Glutamatergic neuron (in vitro differentiated cells): ENCODE measurements around the gene BCL2. TPM values are rescaled to one million over a fixed set of nuclear protein-coding genes. Genes with fewer than 3 reads are reported as not detected.

Experiments used
- DNase-seq: peaks from one replicate; pipeline ENCODE4 v3.0.0; 2022
- H3K27ac Mint-ChIP-seq: one replicate; pipeline ENCODE4 v1.8.0; 2020; ENCODE audit warnings: mild to moderate bottlenecking, mixed read lengths, inconsistent platforms; ENCODE audit not compliant: unreplicated experiment
- H3K27me3 Mint-ChIP-seq: one replicate; pipeline ENCODE4 v1.8.0; 2020; ENCODE audit warnings: mild to moderate bottlenecking, moderate library complexity, mixed read lengths, inconsistent platforms; ENCODE audit not compliant: unreplicated experiment
- H3K36me3 Mint-ChIP-seq: one replicate; pipeline ENCODE4 v1.8.0; 2020; ENCODE audit warnings: mild to moderate bottlenecking, mixed read lengths, inconsistent platforms; ENCODE audit not compliant: unreplicated experiment
- H3K4me1 Mint-ChIP-seq: one replicate; pipeline ENCODE4 v1.8.0; 2020; ENCODE audit warnings: mild to moderate bottlenecking, low read depth, mixed read lengths, inconsistent platforms; ENCODE audit not compliant: unreplicated experiment
- H3K4me3 Mint-ChIP-seq: one replicate; pipeline ENCODE4 v1.8.0; 2020; ENCODE audit warnings: mild to moderate bottlenecking, mixed read lengths, inconsistent platforms; ENCODE audit not compliant: unreplicated experiment
- H3K9me3 Mint-ChIP-seq: one replicate; pipeline ENCODE4 v1.8.0; 2020; ENCODE audit warnings: mild to moderate bottlenecking, moderate library complexity, mixed read lengths, inconsistent platforms; ENCODE audit not compliant: unreplicated experiment
- total RNA-seq: library from RNA; stranded (reverse); fragmentation: NEBNext Ultra II Directional; extraction: Animal tissue kit (Norgen Biotek cat#: 25700); gene quantifications from one replicate; pipeline ENCODE4 v1.2.1, GENCODE V29; 2021; ENCODE audit not compliant: unreplicated experiment
- TF ChIP-seq, protein P1 (sequence below): fragments of 200-600 bp; sonication (generic); IDR thresholded peaks from one replicate; pipeline ENCODE4 v1.5.0; 2021; ENCODE audit not compliant: partially characterized antibody, unreplicated experiment

The BCL2 gene
- total RNA-seq, 1 donor from 2014 or later: 6.8 TPM

DNA sequence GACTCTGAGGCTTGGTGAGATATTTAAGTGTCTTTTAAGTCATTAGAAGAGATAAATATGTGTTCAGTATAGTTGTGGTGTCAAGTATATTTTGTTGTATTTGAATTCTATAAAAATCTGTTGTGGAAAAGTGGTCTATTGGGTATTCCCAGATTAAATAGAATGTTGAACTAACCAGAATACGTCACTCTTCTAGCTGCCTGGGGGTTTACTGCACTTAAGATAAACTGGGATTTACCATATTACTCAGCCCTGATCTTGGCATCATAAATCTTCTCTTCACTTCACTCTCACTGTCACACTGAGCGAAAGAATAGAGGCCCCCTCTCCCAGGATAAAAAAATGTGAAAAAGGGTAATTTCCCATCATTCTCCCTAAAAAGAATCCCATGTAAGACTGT is 129.8 kb downstream of the BCL2 start:
- Mint-ChIP-seq H3K4me3 (no peak overlapping the region), H3K27me3 (no peaks in the 10 kb centered on the region), H3K36me3 (no peaks in the 10 kb centered on the region), H3K9me3 (no peaks in the 10 kb centered on the region), H3K27ac (no peak overlapping the region), H3K4me1 (peaks cover 6% of the 10 kb centered on the region)
- TF ChIP-seq, protein P1, sequence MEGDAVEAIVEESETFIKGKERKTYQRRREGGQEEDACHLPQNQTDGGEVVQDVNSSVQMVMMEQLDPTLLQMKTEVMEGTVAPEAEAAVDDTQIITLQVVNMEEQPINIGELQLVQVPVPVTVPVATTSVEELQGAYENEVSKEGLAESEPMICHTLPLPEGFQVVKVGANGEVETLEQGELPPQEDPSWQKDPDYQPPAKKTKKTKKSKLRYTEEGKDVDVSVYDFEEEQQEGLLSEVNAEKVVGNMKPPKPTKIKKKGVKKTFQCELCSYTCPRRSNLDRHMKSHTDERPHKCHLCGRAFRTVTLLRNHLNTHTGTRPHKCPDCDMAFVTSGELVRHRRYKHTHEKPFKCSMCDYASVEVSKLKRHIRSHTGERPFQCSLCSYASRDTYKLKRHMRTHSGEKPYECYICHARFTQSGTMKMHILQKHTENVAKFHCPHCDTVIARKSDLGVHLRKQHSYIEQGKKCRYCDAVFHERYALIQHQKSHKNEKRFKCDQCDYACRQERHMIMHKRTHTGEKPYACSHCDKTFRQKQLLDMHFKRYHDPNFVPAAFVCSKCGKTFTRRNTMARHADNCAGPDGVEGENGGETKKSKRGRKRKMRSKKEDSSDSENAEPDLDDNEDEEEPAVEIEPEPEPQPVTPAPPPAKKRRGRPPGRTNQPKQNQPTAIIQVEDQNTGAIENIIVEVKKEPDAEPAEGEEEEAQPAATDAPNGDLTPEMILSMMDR: no peak
- no peak for DNase-seq

DNA sequence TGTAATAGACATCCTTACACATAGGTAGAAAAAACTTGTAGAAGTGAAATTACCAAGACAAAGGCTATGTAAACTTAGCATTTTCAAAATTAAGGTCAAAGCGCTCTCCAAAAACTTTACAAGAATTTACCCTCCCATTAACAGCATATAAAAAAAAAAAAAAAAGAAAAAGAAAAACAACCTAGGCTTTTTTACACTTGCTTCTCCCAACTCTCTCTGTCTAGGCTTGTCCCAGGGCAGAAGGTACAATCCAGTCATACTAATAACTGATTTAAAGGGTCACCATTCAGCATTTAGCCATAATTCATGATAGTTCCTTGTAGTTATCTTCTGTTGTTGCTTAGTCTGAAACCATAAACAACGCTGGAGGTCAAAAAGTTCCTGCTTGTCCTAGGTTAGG is 130.5 kb downstream of the BCL2 start:
- DNase-seq: no peak
- no peak overlapping the region for H3K4me3 Mint-ChIP-seq
- TF ChIP-seq, protein P1: no peak
- peaks cover 6% of the 10 kb centered on the region for H3K4me1 Mint-ChIP-seq
- H3K9me3 Mint-ChIP-seq: no peaks in the 10 kb centered on the region
- no peaks in the 10 kb centered on the region for H3K27me3 Mint-ChIP-seq
- no peak overlapping the region for H3K27ac Mint-ChIP-seq
- H3K36me3 Mint-ChIP-seq: no peaks in the 10 kb centered on the region

DNA sequence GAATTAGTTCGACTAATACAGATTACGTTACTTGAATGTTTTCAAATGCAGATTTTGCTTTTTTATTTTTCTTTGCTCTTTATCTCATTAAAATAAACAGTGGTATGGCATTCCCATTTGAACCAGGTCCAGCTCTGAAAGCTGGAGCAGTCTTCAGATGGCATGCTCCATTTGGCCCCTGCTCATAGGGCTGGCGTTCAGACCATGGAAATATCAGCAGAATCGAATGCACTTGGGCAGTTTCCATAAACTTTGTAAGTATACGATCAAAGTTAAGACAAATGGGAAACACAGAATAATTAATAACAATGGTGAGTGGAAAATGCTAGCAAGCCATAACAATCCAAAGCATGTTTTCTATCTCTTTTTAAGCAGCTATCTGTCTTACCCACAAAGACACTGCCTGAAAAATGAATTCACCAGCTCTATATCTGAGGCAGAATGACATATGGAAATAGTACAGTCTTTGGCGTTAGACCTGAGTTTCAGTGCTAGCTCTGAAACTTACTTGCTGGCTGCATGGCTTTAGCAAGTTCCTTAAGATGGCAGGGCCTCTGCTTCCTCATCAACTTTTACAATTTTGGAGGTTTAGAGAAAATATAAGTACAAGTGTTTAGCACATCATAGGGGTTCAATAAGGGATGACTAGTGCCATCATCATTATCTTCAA is 131.6 kb downstream of the BCL2 start:
- peaks cover 6% of the 10 kb centered on the region for H3K4me1 Mint-ChIP-seq
- H3K9me3 Mint-ChIP-seq: no peaks in the 10 kb centered on the region
- no peaks in the 10 kb centered on the region for H3K27me3 Mint-ChIP-seq
- DNase-seq: no peak
- H3K4me3 Mint-ChIP-seq: no peak overlapping the region
- no peak overlapping the region for H3K27ac Mint-ChIP-seq
- TF ChIP-seq, protein P1: no peak
- no peaks in the 10 kb centered on the region for H3K36me3 Mint-ChIP-seq

DNA sequence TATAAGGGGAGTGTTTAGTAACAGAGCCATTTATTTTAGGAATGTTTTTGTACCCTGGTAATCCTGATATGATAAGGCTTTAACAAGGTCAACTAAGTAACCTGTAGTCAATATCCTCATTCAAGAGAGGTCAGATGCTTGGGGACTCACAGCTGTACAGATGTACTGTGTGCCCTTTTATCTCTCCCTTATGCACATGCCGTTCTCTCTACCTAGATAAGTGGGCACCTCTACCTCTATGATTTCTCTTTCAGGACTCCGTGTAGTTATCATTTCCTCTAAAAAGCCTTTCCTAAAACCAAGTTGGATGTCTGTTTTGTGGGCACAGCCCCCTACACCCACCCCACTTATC is 132.4 kb downstream of the BCL2 start:
- Mint-ChIP-seq H3K4me3 (no peak overlapping the region), H3K9me3 (no peaks in the 10 kb centered on the region), H3K27me3 (no peaks in the 10 kb centered on the region), H3K36me3 (no peaks in the 10 kb centered on the region), H3K27ac (no peak overlapping the region), H3K4me1 (peaks cover 5% of the 10 kb centered on the region)
- TF ChIP-seq, protein P1: no peak
- no peak for DNase-seq

DNA sequence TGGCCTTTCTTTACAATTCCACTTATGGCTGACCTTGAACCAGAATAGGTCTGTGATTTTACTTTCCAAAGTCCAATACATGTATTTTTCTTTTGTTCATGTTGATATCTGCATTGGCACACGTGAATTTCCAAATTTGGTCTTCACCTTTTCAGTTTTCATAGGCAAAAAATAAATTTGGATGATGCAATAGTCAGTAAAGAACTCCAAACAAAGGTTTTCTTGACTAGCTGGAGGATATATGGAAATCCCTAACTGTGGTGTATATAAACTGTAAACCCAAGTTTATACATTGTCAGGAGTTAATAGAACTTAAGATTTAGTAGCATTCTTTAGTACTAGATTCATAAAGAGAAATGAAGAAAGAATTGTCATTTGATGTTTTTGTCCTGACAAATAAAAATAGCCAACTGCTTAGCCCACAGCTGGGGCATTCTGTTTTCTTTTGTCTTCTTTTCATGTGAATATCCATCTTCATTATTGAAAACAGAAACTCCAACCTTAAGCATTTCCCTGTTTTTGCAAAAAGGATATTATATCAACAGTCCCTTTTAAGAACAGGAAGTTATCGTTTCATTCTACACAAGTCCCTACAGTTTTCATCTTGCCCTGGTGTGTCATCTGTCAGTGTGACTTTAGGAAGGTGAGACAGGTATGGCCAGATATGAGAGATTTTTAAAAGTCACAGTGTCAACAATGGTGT is 132.9 kb downstream of the BCL2 start:
- no peak overlapping the region for H3K4me3 Mint-ChIP-seq
- DNase-seq: no peak
- no peaks in the 10 kb centered on the region for H3K9me3 Mint-ChIP-seq
- H3K27ac Mint-ChIP-seq: no peak overlapping the region
- H3K4me1 Mint-ChIP-seq: peaks cover 9% of the 10 kb centered on the region
- TF ChIP-seq, protein P1: no peak
- H3K27me3 Mint-ChIP-seq: no peaks in the 10 kb centered on the region
- H3K36me3 Mint-ChIP-seq: no peaks in the 10 kb centered on the region
